GM23338 (cell line): ENCODE data around the gene FARS2.

ENCODE experiments used
- POLR2AphosphoS5 ChIP-seq: IDR thresholded peaks from 2 replicates; pipeline ENCODE4 v1.6.1; 2016; ENCODE audit warnings: antibody characterized with exemption, low read depth
- TF ChIP-seq, protein P1 (sequence below), 2 experiments: fragments of 200-600 bp in 1 of 2; sonication (generic) in 1 of 2; conservative IDR thresholded peaks; 2 replicates each; pipeline versions ENCODE4 v1.5.1 to v1.6.1; 2016 to 2017; ENCODE audit warnings: antibody characterized with exemption in 2 of 2, low read depth in 2 of 2, mild to moderate bottlenecking in 2 of 2, moderate library complexity in 1 of 2

DNA sequence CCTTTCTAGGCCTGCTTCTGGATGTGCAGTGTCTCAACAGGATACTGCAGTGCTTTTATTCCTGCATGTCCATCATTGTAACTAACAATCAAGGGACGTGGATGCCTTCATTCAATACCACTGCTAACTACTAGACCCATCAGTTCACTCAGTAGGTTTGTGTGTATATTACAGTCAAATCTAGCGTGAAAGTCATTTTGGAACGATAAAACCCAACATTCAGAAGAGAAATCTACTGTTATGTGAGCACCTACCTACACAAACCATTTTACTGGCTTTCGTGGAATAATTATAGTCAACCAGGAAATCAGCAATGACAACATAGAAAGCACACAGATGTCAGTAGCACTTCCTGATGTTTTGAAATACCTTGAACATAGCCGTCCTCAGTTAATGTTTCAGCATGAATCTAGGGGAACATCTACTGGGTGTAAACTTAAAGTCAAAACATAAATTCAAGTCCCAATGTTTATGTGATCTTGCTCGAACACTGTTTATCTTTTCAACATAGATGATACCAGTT lies 270.6 kb downstream of the FARS2 start:
- TF ChIP-seq, protein P1, sequence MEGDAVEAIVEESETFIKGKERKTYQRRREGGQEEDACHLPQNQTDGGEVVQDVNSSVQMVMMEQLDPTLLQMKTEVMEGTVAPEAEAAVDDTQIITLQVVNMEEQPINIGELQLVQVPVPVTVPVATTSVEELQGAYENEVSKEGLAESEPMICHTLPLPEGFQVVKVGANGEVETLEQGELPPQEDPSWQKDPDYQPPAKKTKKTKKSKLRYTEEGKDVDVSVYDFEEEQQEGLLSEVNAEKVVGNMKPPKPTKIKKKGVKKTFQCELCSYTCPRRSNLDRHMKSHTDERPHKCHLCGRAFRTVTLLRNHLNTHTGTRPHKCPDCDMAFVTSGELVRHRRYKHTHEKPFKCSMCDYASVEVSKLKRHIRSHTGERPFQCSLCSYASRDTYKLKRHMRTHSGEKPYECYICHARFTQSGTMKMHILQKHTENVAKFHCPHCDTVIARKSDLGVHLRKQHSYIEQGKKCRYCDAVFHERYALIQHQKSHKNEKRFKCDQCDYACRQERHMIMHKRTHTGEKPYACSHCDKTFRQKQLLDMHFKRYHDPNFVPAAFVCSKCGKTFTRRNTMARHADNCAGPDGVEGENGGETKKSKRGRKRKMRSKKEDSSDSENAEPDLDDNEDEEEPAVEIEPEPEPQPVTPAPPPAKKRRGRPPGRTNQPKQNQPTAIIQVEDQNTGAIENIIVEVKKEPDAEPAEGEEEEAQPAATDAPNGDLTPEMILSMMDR (conservative IDR thresholded peaks at IDR 0.05; ENCODE audit: low read depth in 2 of 2), result no peak
- TF ChIP-seq POLR2AphosphoS5, result no peak
